ENCODE data around the gene MRPL30.
"Not testable (repeated sequence)": the region's sequence is repeated elsewhere in the genome, so short reads cannot be mapped to it uniquely, and the experiment has no call there.

MRPL30 gene

GRCh38 chr2:99184811-99185210 lies 3.8 kb downstream of the MRPL30 start:
- DNase-seq (ENCODE audit: low read depth in 2 of 2, low spot score in 1 of 2), result no peak

- DNase-seq (ENCODE audit: low read depth in 2 of 2, low spot score in 1 of 2), result no peak
Observed at GRCh38 chr2:99187011-99187410, 6.0 kb downstream of the MRPL30 start.

- no peak for DNase-seq (ENCODE audit: low read depth in 2 of 2, low spot score in 1 of 2)
Observed at GRCh38 chr2:99188357-99188756, 7.4 kb downstream of the MRPL30 start.

GRCh38 chr2:99190548-99190947 lies 9.6 kb downstream of the MRPL30 start:
- DNase-seq (ENCODE audit: low read depth in 2 of 2, low spot score in 1 of 2), result no peak

GRCh38 chr2:99192364-99192763 lies 11.4 kb downstream of the MRPL30 start:
- not testable (repeated sequence) for DNase-seq (ENCODE audit: low read depth in 2 of 2, low spot score in 1 of 2)

- DNase-seq (ENCODE audit: low read depth in 2 of 2, low spot score in 1 of 2), result no peak
Observed at GRCh38 chr2:99198103-99198841, 17.3 kb downstream of the MRPL30 start.

GRCh38 chr2:99200076-99200800 lies 19.3 kb downstream of the MRPL30 start:
- DNase-seq (ENCODE audit: low read depth in 2 of 2, low spot score in 1 of 2), result no peak

- no peak for DNase-seq (ENCODE audit: low read depth in 2 of 2, low spot score in 1 of 2)
Observed at GRCh38 chr2:99201959-99202678, 21.1 kb downstream of the MRPL30 start.

- DNase-seq (ENCODE audit: low read depth in 2 of 2, low spot score in 1 of 2), result no peak
Observed at GRCh38 chr2:99205491-99205890, 24.5 kb downstream of the MRPL30 start.

- no peak for DNase-seq (ENCODE audit: low read depth in 2 of 2, low spot score in 1 of 2)
Observed at GRCh38 chr2:99216096-99216495, 35.1 kb downstream of the MRPL30 start.

- DNase-seq (ENCODE audit: low read depth in 2 of 2, low spot score in 1 of 2), result no peak
Observed at GRCh38 chr2:99217929-99218501, 37.0 kb downstream of the MRPL30 start.

GRCh38 chr2:99233177-99233576 lies 52.2 kb downstream of the MRPL30 start:
- DNase-seq (ENCODE audit: low read depth in 2 of 2, low spot score in 1 of 2), result not testable (repeated sequence)

GRCh38 chr2:99238599-99238998 lies 57.6 kb downstream of the MRPL30 start:
- DNase-seq (ENCODE audit: low read depth in 2 of 2, low spot score in 1 of 2), result no peak

- no peak for DNase-seq (ENCODE audit: low read depth in 2 of 2, low spot score in 1 of 2)
Observed at GRCh38 chr2:99240431-99240830, 59.4 kb downstream of the MRPL30 start.

- no peak for DNase-seq (ENCODE audit: low read depth in 2 of 2, low spot score in 1 of 2)
Observed at GRCh38 chr2:99242151-99242550, 61.2 kb downstream of the MRPL30 start.
